Gastrocnemius medialis (tissue), 4 donors: ENCODE data around the gene RASA4B.
"Not testable (repeated sequence)": the region's sequence is repeated elsewhere in the genome, so short reads cannot be mapped to it uniquely, and the experiment has no call there.

Experiments used
- POLR2A ChIP-seq, 2 donors: fragments of 450-650 bp; IDR thresholded peaks; one replicate each; pipeline ENCODE4 v1.6.1; 2017; ENCODE audit warnings: antibody characterized with exemption in 2 of 2, mild to moderate bottlenecking in 2 of 2, moderate library complexity in 2 of 2
- TF ChIP-seq, protein P1 (sequence below), 5 experiments: fragments of 450-650 bp in 3 of 5; fragments of 200-600 bp in 2 of 5; sonication (generic) in 2 of 5; IDR thresholded peaks in 4 of 5; conservative IDR thresholded peaks in 1 of 5; 1 replicate in 4 of 5; 2 replicates in 1 of 5; pipeline ENCODE4 v1.5.1; 2016 to 2019; ENCODE audit warnings: antibody characterized with exemption in 5 of 5, mild to moderate bottlenecking in 3 of 5, moderate library complexity in 3 of 5

DNA sequence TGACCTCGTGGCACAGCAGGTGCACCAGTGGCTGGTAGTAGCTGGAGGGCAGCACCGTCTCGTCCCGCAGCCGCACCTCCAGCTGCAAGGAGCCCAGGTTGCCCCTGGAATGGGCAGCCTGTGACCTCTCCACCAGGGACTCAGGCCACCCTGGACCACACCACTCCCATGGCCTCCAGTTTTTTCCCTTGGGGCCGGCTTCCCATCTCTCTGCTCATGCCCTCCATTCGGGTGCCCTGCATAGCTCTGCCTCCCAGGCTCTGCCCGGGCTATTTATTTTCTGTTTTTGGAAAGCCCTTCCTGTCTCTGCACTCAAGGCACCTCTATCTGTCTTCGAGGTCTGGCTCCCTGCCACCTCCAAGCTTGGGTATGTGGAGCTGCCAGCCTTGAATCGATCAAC lies 20.7 kb downstream of the RASA4B start:
- TF ChIP-seq, protein P1, sequence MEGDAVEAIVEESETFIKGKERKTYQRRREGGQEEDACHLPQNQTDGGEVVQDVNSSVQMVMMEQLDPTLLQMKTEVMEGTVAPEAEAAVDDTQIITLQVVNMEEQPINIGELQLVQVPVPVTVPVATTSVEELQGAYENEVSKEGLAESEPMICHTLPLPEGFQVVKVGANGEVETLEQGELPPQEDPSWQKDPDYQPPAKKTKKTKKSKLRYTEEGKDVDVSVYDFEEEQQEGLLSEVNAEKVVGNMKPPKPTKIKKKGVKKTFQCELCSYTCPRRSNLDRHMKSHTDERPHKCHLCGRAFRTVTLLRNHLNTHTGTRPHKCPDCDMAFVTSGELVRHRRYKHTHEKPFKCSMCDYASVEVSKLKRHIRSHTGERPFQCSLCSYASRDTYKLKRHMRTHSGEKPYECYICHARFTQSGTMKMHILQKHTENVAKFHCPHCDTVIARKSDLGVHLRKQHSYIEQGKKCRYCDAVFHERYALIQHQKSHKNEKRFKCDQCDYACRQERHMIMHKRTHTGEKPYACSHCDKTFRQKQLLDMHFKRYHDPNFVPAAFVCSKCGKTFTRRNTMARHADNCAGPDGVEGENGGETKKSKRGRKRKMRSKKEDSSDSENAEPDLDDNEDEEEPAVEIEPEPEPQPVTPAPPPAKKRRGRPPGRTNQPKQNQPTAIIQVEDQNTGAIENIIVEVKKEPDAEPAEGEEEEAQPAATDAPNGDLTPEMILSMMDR (IDR thresholded peaks at IDR 0.05 in 4 of 5, conservative IDR thresholded peaks at IDR 0.05 in 1 of 5), result not testable (repeated sequence)
- TF ChIP-seq POLR2A (IDR thresholded peaks at IDR 0.05), result not testable (repeated sequence)
